GM06990 (cell line): ENCODE results near the gene THBS3.
"Not testable (repeated sequence)": the region's sequence is repeated elsewhere in the genome, so short reads cannot be mapped to it uniquely, and the experiment has no call there.

Experiments used
- DNase-seq: peaks from one replicate; pipeline ENCODE4 v3.0.0-alpha.2; 2011; ENCODE audit not compliant: insufficient read length; ENCODE audit errors: extremely low read depth
- H3K27me3 ChIP-seq: replicated peaks from 2 replicates; pipeline ENCODE4 v1.6.0; 2011; ENCODE audit warnings: low read length; ENCODE audit not compliant: control insufficient read depth, insufficient read depth
- H3K36me3 ChIP-seq: 2 replicates; pipeline ENCODE4 v1.5.1; 2011; ENCODE audit warnings: low read length; ENCODE audit not compliant: control insufficient read depth, insufficient read depth
- H3K4me3 ChIP-seq: replicated peaks from 2 replicates; pipeline ENCODE4 v1.5.1; 2011; ENCODE audit warnings: low read depth, mild to moderate bottlenecking, control low read depth, low read length
- CTCF ChIP-seq: IDR thresholded peaks from 2 replicates; pipeline ENCODE4 v1.5.1; 2011; ENCODE audit warnings: low read length, control low read depth, mild to moderate bottlenecking, inconsistent platforms; ENCODE audit not compliant: insufficient read depth, poor library complexity, severe bottlenecking

Gene THBS3

GRCh38 chr1:155227261-155228095 lies 19.8 kb upstream of the THBS3 start:
- peak overlapping the region; percentile 75 for H3K4me3 ChIP-seq
- no peaks in the 10 kb centered on the region for H3K27me3 ChIP-seq
- peak; percentile 97 for DNase-seq
- H3K36me3 ChIP-seq: no peaks in the 10 kb centered on the region
- TF ChIP-seq CTCF: no peak

GRCh38 chr1:155226910-155227260 lies 19.2 kb upstream of the THBS3 start:
- Histone ChIP-seq H3K27me3 (no peaks in the 10 kb centered on the region), H3K4me3 (peak overlapping the region; percentile 75), H3K36me3 (no peaks in the 10 kb centered on the region)
- TF ChIP-seq CTCF: no peak
- DNase-seq: peak; percentile 72

- peak; percentile 77 for TF ChIP-seq CTCF
- Histone ChIP-seq H3K36me3 (no peaks in the 10 kb centered on the region), H3K4me3 (peak overlapping the region; percentile 75), H3K27me3 (no peaks in the 10 kb centered on the region)
- no peak for DNase-seq
These were observed 18.7 kb upstream of the THBS3 start for GRCh38 chr1:155226188-155226909.

GRCh38 chr1:155225404-155225759 lies 17.7 kb upstream of the THBS3 start:
- H3K36me3 ChIP-seq, H3K4me3 ChIP-seq, DNase-seq, H3K27me3 ChIP-seq: not testable (repeated sequence)

GRCh38 chr1:155223047-155223446 lies 15.3 kb upstream of the THBS3 start:
- DNase-seq: no peak
- no peak for TF ChIP-seq CTCF
- Histone ChIP-seq H3K4me3 (no peak overlapping the region), H3K36me3 (no peaks in the 10 kb centered on the region), H3K27me3 (no peaks in the 10 kb centered on the region)

GRCh38 chr1:155220211-155220965 lies 12.7 kb upstream of the THBS3 start:
- not testable (repeated sequence) for DNase-seq, H3K4me3 ChIP-seq, H3K27me3 ChIP-seq, H3K36me3 ChIP-seq
